Measurements from ENCODE around the gene TPCN2. TPM values are rescaled to one million over a fixed set of nuclear protein-coding genes. Genes with fewer than 3 reads are reported as not detected.

TPCN2 gene
- total RNA-seq, 2 donors from 2014 or later: 34.7 to 38.0 TPM

DNA sequence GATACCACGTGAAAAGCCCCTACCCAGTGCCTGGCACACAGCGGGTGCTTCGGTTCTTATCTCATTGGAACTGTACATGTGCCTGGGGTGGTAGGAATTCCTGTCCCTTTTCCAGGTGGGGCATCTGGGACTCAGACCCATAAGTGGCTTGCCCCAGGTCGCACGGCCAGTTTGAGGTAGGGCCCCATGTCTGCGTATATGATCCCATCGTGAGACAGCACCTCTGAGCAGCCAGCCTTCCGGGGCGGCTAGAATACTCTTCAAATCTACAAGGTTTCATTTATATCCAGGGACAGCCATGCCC lies 73.5 kb downstream of the TPCN2 start:
- ATAC-seq (ENCODE audit: insufficient number of reproducible peaks, low FRiP score, low read depth): no peak
- no peaks in the 10 kb centered on the region for H3K9me3 ChIP-seq
- H3K27me3 ChIP-seq (replicated peaks; ENCODE audit: insufficient read depth): no peaks in the 10 kb centered on the region
- H3K4me1 ChIP-seq (ENCODE audit: control insufficient read depth in 1 of 2, low read depth in 2 of 2): peaks cover 24 to 31% of the 10 kb centered on the region in 2 donors
- no peak overlapping the region for H3K4me3 ChIP-seq
- H3K36me3 ChIP-seq: no peaks in the 10 kb centered on the region
- TF ChIP-seq, protein P1, sequence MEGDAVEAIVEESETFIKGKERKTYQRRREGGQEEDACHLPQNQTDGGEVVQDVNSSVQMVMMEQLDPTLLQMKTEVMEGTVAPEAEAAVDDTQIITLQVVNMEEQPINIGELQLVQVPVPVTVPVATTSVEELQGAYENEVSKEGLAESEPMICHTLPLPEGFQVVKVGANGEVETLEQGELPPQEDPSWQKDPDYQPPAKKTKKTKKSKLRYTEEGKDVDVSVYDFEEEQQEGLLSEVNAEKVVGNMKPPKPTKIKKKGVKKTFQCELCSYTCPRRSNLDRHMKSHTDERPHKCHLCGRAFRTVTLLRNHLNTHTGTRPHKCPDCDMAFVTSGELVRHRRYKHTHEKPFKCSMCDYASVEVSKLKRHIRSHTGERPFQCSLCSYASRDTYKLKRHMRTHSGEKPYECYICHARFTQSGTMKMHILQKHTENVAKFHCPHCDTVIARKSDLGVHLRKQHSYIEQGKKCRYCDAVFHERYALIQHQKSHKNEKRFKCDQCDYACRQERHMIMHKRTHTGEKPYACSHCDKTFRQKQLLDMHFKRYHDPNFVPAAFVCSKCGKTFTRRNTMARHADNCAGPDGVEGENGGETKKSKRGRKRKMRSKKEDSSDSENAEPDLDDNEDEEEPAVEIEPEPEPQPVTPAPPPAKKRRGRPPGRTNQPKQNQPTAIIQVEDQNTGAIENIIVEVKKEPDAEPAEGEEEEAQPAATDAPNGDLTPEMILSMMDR (IDR thresholded peaks at IDR 0.05): no peak
- no peak for DNase-seq (ENCODE audit: low spot score)
- peak overlapping the region; percentile 55 to 68 for H3K27ac ChIP-seq

DNA sequence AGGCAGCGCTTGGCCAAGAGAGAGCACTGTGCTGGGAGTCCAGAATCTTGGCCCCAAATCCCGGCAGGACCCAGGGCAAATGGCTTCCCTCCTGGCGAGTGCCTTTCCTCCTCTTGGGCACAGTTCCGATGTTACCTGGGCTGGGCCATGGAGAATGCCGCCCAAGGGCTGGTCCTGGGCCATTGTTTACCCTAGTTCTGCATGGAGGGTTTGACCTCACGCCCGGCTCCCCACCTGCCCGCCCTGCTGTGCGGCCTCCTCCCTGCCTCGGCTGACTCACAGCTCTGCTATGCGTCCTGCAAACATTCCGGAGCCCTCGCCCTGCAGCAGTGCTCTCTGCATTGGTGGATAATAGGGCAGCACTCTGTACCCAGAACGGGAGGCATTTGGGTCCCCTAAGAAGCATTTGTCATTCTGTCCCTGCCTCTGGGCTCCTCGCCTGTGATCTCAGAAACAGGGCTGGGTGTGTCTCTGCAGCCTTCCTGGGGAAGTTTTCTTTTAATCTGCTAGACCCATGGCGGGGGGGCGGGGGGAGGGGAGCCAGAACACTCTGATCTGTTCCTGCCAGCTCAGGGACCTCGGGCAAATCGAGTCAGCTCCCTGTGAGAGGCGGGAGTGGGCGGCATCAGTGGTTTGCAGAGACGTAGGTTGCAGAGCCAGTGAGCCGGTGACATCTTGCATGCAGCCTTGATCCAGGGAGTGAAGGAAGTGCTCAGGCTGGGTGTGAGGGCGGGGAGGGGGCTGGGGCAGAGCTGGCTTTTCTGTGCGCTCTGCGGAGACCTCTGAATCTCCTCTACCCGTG lies 74.1 kb downstream of the TPCN2 start:
- Histone ChIP-seq H3K27me3 (replicated peaks; ENCODE audit: insufficient read depth) (no peaks in the 10 kb centered on the region), H3K36me3 (no peaks in the 10 kb centered on the region), H3K27ac (peak overlapping the region; percentile 55 to 68), H3K4me1 (ENCODE audit: control insufficient read depth in 1 of 2, low read depth in 2 of 2) (peaks cover 26 to 35% of the 10 kb centered on the region in 2 donors), H3K4me3 (peak overlapping the region; percentile 31), H3K9me3 (peaks cover 1% of the 10 kb centered on the region)
- DNase-seq (ENCODE audit: low spot score): peak; percentile 33
- ATAC-seq (ENCODE audit: insufficient number of reproducible peaks, low FRiP score, low read depth): peak; percentile 48
- TF ChIP-seq, protein P1 (IDR thresholded peaks at IDR 0.05): no peak

DNA sequence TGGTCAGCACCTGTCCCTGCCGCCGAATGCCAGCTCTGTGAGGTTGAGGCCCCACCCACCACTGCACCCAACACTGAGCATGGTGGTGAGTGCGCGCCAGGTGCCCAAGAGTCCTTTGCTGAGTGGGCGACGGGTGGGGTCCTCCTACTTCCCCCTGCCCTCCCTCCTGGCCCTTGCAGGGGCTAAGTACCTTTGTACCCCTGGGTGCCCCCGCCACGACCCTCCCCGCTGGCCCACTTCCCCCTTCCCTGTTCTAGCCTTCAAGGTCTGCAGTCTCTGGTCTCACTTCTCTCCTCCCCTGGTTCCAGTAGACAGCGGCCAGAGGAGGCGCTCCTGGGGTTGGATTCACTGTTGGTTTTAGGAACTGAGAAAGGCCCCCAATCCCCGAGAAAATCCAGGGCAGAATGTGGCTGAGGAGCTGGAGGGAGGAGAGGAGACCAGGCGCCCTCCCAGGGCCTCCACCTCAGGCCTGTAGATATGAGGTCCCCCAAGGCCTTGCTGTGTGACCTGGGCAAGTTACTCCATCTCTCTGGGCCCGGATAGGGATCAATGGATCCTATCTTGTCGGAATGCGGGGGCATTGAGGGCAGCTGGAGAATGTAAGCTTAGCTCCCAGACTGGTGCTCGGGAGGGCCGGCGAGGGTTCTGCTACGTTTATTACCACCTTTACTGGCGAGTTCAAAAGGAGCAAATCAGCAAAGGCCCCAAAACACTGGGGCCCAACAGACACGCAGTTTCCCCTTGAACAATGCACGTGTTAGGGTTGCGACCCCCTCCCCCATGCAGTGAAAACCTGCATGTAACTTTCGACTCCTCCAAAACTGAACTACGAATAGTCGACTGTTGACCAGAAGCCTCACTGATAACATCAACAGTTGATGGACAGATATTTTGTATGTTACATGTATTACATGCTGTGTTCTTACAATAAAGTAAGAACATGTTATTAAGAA lies 75.1 kb downstream of the TPCN2 start:
- Histone ChIP-seq H3K36me3 (no peaks in the 10 kb centered on the region), H3K4me1 (ENCODE audit: control insufficient read depth in 1 of 2, low read depth in 2 of 2) (peaks cover 26 to 35% of the 10 kb centered on the region in 2 donors), H3K27me3 (replicated peaks; ENCODE audit: insufficient read depth) (no peaks in the 10 kb centered on the region), H3K9me3 (peaks cover 5% of the 10 kb centered on the region), H3K4me3 (no peak overlapping the region), H3K27ac (peak overlapping the region; percentile 55 to 68)
- DNase-seq (ENCODE audit: low spot score) (no peak), ATAC-seq (ENCODE audit: insufficient number of reproducible peaks, low FRiP score, low read depth) (no peak)
- TF ChIP-seq, protein P1 (IDR thresholded peaks at IDR 0.05): no peak

DNA sequence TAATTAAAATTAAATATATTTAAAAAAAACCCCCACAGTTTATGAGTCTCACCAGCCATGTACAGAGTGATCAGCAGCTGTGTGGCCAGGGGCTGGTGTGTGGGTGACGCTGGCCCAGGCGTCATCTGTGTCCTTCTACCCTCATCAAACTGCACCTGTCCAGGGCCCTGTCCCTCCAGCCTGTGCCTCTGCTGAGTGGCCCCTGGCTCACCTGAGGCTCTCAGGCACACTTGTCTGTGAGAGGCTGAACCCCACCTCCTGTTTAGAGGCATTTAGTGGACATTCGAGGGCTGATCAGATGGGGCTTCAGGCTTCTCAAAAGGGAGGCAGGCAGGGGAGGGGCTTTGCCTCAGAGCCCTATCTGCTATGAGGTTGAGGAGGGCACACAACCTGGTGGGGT lies 77.1 kb downstream of the TPCN2 start:
- H3K4me3 ChIP-seq: no peak overlapping the region

More for the DNA sequence above, 77.1 kb downstream of the TPCN2 start:
- H3K4me1 ChIP-seq (ENCODE audit: control insufficient read depth in 1 of 2, low read depth in 2 of 2): peaks cover 28 to 39% of the 10 kb centered on the region in 2 donors
- TF ChIP-seq, protein P1 (IDR thresholded peaks at IDR 0.05): no peak
- no peaks in the 10 kb centered on the region for H3K27me3 ChIP-seq (replicated peaks; ENCODE audit: insufficient read depth)
- ATAC-seq (ENCODE audit: insufficient number of reproducible peaks, low FRiP score, low read depth) (no peak), DNase-seq (ENCODE audit: low spot score) (no peak)
- no peaks in the 10 kb centered on the region for H3K36me3 ChIP-seq
- peak overlapping the region in 1 of 2 donors; percentile 35 for H3K27ac ChIP-seq
- H3K9me3 ChIP-seq: peaks cover 5% of the 10 kb centered on the region
